Left renal pelvis (tissue), 4 donors: ENCODE results near the gene EXOC3L1. TPM values are rescaled to one million over a fixed set of nuclear protein-coding genes. Genes with fewer than 3 reads are reported as not detected.

ENCODE experiments used
- DNase-seq, 4 donors: peaks; one replicate each; pipeline ENCODE4 v3.0.0-alpha.2; 2013; ENCODE audit warnings: low read depth in 4 of 4, low spot score in 3 of 4
- polyA plus RNA-seq, 4 donors: library from polyadenylated mRNA; unstranded; fragments of 120-200 nt; gene quantifications; one replicate each; pipeline ENCODE4 v1.2.1, GENCODE V29; 2013; ENCODE audit not compliant: insufficient read length in 4 of 4

EXOC3L1 gene
- polyA plus RNA-seq, 4 donors = 2.3 to 7.7 (median 4.3) TPM

DNA sequence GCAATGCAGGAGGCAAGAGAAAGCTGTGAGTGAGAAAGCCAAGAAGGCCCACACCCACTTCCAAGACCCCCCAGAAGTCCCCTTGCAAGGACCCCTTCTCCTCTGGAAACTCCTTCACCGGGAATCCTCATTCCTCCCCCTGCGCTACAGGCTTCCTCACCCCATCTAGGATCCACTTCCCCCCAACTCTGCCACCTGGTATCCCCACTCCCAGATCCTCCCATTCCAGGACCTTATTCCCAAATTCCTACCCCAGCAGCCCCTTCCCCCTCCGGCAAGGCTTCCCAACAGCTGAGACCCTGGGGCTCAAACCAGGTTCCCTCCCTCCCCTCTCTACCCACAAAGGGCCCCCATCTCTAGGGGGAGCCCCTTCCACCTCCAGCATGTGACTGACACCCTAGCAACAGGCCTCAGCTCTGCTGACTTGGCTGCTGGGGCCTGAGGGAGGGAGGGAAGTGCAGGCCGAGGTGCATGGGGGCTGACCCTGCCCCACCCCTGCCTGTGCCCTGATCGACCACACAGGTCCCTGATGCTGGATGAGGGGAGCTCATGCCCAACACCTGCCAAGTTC lies 23.3 kb downstream of the EXOC3L1 start:
- DNase-seq = no peak

DNA sequence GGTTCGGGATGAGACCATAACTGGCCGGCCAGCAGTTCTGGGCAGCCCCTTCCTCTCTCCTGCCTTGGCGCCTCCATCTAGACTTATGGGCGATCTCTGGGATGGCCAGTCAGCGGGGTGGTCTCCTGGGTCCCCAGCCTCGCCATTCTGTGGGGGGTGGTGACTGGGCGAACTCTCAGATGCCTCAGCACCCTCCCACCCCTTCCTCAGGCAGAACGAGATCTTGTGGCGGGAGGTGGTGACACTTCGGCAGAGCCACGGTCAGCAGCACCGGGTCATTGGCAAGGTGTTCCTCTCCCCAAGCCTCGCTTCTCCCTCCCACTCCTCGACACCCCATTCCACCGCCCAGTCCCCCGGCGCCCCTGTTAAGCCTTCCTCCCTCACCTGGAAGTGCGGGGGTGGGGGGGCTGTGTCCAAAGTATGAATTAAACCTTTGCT lies 23.8 kb downstream of the EXOC3L1 start:
- DNase-seq = no peak

DNA sequence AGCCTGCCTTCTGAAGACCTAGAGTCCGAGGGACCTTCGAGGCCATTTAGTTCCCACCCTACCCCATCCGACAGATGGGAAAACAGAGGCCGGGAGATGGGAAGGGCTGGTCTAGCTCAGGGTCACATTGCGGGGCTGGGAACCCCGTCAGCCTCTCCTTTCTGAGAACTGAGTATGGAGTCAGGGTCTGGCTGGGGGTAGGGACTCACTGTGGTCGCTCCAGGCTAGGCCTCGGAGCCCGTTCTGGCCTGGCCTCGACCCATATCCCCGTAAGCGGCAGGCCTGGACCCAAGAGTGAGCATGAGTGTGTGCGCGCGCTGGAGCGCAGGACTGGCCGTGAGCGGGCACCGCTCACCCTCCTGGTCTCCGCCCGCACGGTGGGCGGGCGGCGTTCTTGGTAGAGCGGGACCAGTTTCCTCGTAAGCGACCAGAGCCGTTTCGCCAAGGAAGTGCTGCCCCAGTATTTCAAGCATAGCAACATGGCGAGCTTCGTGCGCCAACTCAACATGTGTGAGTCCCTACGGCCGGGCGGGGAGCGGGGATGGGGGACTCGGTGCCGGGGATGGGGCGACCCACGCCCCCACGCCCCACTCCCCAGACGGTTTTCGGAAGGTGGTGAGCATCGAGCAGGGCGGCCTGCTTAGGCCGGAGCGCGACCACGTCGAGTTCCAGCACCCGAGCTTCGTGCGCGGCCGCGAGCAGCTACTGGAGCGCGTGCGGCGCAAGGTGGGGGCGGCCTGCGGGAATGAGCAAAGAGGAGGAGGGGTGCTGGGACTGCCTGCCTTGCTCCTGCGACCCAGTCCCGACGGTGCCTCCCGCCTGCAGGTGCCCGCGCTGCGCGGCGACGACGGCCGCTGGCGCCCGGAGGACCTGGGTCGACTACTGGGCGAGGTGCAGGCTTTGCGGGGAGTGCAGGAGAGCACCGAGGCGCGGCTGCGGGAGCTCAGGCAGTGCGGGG lies 24.5 kb downstream of the EXOC3L1 start:
- no peak for DNase-seq

DNA sequence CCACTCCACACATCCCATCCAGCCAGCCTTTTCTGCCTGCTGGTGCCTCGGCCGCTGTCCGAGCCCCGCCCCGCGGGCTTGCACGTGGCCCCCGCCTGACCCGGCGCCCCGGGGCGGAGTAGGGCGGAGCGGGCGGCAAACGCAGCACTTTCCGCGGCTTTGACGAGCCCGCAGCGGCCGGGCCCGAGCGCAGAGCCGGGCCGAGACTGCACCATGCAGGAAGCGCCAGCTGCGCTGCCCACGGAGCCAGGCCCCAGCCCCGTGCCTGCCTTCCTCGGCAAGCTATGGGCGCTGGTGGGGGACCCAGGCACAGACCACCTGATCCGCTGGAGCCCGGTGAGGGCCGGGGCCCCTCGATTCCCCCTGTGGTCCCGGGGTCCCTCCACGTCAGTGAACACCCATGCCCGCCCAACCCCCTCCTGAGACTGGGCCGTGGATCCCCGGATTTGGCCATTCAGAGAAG lies 25.3 kb downstream of the EXOC3L1 start, which contains the start of gene HSF4:
Gene HSF4, plus strand, starts transcription at position 147 of the 463 bp plus-strand sequence. Its CDS starts 67 bp downstream, at position 214.
- DNase-seq = no peak

DNA sequence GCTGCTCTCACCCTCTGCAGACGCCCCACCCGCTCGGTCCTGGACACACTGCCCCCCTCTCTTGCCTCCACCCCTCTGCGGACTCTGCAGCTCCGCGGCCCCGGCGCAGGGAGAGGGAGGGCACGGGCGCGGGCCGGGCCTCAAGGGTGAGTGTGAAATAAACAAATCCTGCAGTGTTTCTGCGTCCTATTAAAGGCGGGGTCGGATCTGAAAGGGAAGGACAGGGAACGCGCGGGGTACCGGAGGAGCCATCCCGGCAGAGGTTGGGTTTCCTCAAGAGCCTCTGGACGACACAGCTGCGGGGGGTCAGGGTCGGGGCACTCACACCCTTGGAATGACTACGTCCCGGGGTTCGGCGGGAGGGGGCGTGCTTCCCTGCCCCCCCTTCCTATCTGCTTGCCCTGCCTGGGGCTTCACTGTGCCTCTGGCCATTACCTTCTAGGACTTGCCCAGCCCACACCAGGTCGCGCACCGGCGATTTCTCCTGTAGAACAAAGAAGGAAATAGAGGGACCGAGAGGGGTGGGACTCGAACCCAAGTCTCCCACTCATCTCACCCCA lies 25.9 kb downstream of the EXOC3L1 start:
- DNase-seq = no peak

DNA sequence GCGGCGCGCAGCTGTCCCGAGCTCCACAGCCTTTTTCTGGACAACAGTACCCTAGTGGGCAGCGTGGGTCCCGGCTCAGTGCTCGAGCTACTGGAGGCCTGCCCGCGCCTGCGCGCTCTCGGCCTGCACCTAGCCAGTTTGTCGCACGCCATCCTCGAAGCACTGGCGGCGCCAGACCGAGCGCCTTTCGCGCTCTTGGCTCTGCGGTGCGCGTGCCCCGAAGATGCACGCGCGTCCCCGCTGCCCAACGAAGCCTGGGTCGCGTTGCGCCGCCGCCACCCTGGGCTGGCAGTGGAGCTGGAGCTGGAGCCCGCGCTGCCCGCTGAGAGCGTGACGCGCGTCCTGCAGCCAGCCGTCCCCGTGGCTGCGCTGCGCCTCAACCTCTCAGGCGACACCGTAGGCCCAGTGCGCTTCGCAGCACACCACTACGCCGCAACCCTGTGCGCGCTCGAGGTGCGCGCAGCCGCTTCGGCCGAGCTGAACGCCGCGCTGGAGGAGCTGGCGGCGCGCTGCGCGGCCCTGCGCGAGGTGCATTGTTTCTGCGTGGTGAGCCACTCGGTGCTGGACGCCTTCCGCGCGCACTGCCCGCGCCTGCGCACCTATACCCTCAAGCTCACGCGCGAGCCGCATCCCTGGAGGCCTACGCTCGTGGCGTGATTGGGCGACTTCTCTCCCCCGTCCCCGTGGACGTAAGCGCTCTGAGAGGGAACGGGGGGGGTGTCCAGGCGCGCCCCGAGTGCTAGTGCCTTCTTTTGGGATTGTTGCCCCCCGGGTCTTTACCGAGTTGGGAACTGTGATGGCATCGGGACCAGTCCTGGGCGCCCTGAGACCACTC lies 26.6 kb downstream of the EXOC3L1 start:
- DNase-seq = no peak

DNA sequence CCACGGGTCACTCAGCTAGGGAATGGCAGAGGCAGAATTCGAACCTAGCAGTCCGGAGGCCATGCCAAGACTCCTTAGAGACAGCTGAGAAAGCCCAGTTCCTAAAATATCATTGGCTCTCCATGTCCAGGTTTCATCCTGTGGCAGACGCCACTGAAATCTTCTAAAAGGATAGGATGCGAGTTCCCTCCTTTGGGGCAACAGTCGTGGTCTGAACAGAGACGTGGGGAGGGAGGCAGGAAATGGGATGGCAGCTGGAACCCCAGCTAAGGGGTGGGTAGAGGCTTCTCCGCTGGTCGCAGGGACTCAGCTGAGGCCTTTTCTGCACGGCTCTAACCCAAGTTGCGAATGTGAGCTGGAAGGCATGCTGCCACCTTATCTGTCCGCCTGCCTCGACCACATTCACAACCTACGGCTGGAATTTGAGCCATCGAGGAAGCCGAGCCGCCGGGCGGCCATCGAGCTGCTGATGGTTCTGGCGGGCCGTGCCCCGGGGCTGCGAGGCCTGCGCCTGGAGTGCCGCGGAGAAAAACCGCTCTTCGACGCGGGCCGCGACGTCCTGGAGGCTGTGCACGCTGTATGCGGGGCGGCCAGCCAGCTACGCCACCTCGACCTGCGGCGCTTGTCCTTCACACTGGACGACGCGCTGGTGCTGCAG lies 27.3 kb downstream of the EXOC3L1 start:
- DNase-seq = no peak

DNA sequence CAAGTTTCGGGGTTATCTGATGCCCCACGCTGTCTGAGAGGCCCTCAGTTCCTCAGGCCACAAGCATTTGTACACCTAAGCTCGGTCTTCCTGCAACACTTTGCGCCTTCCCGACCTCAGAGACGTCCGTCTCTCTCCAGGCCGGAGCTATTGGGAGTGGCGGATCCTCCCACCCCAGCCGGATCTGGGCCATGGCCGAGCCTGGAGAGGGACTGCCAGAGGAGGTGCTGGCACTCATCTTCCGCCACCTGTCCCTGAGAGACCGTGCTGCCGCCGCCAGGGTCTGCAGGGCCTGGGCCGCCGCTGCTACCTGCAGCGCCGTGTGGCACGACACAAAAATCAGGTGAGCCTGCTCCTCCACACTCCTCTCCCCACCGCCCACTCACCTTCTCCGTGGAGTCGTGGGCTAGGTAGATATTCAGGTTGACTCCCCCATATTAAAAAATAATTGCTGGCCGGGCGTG lies 28.3 kb downstream of the EXOC3L1 start:
- DNase-seq = no peak

DNA sequence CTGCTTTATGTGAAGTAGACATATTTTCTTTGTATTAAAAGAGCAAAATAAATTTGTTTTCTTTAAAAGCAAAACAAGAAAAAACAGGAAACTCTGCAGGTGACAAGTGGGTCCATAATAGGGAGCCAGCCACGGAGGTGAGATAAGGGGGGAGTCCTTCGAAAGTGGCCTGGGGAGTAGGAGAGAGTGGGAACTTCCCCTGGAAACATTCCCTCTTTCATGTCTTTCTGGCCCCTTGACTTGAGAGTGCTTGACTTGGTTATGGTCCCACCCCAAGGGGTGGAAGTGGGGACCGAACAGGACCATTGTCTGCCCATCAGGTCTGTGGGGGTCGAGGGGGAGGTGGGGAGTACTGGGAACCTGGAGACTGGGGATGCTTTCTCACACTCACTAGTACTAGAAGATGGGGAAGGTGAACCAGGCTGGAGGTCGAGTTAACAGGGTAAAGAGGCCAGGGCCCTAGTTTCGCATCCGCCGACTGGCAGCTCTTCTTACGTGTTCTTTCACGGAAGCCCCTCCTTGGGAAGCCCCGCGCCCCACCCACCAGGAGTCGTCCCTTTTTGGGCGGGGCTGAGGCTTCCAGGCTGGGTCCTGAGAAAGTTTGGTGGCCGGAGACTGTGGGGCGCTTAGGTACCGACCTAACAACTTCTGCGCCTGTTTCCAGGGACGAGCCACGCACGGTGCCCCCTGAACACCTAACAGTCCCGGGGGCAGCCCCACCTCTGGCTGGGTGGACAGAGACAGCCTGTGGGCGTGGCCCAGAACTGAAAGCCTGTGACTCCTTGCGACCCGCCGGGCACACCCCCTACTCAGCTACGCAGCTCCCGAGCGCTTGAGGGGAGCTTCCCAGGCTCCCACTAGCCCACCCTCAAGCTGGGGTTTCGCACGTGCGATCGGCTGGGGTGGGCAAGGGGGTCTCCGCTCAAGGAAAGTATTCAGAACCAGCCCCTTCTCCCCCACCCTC lies 31.0 kb downstream of the EXOC3L1 start:
- no peak for DNase-seq

DNA sequence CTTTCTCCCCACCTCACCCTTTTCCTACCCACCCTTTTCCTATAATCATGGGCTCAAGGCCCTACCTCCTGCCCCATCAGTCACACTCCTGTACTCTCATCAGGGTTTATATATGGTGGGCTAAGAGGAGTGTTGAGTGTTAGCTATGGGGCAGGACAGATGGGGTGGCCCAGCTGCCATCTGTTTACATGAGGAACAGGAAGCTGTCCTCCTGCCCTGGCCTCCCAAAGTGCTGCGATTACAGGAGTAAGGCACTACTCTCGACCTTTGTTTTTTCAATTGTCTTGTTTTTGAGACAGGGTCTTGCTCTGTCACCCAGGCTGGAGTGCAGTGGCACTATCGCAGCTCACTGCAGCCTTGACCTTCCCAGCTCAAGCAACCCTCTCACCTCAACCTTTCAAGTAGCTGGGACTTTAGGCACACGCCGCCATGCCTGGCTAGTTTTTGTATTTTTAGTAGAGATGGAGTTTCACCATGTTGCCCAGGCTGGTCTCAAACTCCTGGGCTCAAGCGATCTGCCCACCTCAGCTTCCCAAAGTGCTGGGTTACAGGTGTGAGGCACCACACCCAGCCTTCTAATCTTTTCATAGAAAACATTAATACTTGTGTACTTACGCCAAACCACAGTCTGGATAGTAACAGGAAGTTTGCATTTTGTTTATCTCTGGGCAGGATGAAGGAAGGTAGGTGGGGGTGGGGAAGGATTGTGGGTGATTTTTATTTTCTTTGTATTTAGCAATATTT lies 31.9 kb downstream of the EXOC3L1 start:
- no peak for DNase-seq

DNA sequence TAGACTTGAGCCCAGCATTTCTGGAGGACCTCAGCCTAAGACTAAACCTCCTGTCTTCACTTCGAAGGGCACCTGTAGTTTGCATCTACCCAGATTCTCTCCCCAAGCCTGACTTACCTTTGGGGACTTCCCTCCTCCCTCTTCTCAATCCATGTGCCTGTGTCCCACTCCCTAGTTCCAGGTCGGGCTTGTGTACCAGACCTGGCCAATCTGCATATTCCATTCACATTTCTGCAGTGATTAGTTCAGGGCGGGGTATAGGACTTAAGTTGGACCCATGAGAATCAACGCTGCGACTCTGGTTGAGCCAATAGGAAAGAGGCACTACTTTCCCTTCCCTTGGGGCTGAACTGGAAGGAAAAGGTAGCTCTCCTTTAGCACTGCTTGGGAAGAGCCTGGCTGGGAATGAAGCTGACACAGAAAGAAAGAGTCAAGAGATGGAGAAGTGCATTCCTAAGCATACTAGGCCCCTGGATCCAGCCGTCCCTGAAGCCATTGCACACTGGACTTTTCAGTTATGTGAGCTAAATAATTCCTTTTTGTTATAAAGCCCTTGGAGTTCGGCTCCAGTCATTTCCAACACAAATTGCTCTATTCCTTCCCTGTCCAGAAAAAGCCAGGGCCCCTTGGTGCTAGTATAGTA lies 32.7 kb downstream of the EXOC3L1 start:
- no peak for DNase-seq

DNA sequence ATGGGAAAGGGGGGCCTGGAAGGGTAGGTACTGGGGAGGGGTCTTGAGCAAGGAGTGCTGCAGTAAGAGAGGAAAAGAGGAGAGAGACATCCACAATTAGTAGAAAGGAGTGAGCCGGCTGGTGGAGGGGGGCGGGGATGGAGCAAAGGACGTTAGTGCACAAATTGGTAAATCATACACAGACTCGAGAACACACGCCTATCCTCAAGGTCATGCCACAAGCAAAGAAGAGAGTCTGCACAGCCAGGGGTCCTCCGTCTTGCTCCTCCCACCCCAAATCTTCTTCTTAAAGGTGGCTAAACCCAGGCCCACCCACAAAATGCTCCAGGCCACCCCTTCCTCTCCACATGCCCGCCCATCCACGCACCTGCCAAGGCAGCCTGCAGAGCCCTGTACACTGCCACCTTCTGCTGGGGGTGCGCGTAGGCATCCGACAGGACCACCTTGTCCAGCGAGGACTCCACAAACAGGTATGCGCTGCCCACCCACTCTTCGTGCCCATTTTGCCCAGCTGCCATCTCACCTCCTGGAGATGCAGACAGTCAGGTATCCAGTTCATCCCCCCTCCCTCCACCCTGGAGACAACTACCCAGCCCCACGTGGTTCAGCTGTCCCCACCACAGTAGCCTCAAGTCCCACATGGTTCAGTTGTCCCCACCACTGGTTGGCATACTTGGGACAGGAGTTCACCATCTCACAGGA lies 33.6 kb downstream of the EXOC3L1 start:
- DNase-seq = no peak

DNA sequence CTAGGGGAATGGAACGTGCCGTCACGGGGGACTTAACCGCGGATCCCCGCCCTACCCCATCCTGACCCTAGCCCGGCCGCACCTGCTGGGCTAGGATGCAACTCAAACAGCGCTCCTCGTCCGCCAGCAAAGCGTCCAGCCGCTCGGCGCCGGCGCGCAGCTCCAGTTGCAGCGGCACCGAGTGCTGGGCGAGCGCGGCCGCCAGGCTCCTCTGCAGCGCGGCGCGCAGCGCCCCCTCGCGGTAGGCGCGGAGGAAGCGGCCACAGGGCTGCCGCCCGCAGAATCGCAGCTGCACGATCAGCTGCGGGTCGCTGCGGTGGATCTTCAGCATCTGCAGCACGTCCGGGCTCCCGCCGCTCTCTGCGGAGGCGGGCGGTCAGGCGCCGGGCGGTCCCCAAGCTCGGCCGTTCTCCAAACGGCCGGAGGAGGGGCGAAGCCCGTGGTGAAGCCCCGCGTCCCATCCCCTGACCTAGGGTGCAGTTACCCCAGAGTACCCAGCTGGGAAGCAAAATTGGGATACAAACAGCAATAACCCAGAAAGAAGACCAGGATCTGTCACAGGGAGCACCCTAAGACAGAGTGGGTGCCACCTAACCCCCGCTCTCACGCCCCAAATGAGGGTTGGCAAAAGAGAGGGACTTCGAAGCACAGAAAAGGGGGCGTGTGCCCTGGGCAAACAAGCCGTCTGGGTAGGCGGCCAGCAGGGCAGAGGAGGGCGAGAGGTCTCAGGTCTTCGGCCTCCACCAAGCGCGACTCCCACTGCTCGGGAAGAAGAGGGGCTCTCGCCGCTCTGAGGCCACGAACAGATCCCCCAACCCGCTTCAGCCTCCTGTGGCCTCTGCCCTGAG lies 34.4 kb downstream of the EXOC3L1 start:
- DNase-seq = no peak

DNA sequence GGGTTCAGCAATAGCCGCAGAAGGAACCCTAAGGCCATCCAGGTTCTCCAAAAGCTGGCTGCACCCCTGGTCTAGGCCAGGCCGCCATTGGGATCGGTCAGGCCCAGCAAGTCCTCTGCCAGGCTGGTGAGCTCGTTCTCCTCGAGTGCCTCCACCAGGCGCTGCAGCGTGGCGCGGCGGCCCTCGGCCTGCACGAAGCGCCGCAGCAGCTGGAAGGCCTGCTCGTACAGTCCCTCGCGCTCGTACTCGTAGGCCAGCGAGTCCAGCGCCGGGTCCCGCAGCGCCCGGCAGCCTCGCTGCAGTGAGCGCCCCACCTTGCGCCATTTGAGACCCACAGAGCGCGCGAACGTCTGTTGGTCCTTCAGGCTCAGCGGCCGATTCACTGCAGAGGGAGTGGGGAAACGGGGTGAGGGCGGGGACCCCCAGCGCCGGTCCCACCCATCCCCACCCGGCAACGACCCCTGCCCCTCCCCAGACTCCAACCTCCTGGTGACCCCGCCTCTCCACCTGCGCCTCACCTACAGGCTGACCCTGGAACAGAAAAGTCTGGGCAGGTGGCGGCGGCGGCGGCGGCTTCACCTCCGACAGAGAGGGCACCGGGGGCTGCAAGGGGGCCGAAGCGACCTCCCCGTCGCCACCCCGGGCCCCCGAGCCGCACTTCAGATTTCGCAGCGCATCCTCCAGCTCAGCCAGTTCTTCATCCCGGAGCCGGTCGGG lies 35.2 kb downstream of the EXOC3L1 start:
- DNase-seq = no peak

DNA sequence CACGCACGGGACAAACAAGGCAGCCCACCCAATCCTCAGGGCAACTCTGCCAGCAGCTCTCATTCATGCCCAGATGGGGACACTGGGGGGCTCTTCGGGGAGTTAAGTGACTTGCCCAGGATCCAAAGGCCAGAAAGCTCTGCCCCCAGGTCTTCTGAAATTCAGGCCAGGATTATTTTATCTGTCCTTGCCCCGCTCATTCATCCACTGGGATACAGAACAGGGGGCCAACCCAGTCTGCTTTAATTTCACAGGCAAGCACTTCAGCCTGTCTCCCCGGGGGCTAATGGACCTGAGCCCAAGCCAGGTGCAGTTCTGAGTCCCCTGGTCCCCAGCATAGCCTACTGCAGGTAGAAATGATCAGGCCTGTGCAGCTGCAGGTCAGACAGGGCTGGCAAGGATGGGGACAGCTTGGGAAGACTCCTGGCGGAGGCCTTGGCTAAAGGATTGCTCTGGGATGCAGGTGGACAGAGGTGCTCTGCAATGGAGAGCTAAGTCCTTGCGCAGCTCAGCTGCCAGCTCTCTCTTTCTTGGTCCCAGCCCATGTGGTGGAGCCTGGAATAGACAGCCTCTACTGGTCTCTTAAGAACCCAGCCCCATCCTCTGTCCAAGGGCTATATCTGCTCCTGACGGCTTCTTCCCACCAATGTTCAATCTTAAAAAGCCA lies 38.4 kb downstream of the EXOC3L1 start:
- no peak for DNase-seq
